ENCODE results near the gene DOCK9.
A peak's percentile ranks its signal among the peaks of the same experiment; 100 is the strongest.

Gene DOCK9

GRCh38 chr13:98791611-98792010 is 186.3 kb downstream of the DOCK9 start:
- no peak for DNase-seq

- no peak for DNase-seq
Observed at GRCh38 chr13:98787996-98788395, 189.9 kb downstream of the DOCK9 start.

GRCh38 chr13:98787173-98787572 is 190.7 kb downstream of the DOCK9 start:
- DNase-seq = no peak

- DNase-seq = no peak
Observed at GRCh38 chr13:98786023-98786422, 191.8 kb downstream of the DOCK9 start.

- DNase-seq = no peak
Observed at GRCh38 chr13:98785405-98785804, 192.5 kb downstream of the DOCK9 start.

- no peak for DNase-seq
Observed at GRCh38 chr13:98784666-98785065, 193.2 kb downstream of the DOCK9 start.

GRCh38 chr13:98783856-98784478 is 193.9 kb downstream of the DOCK9 start:
- DNase-seq = no peak

- DNase-seq = peak; percentile 3
Observed at GRCh38 chr13:98782654-98783053, 195.2 kb downstream of the DOCK9 start.

GRCh38 chr13:98781905-98782304 is 196.0 kb downstream of the DOCK9 start:
- no peak for DNase-seq

GRCh38 chr13:98781470-98781869 is 196.4 kb downstream of the DOCK9 start:
- DNase-seq = no peak

- DNase-seq = no peak
Observed at GRCh38 chr13:98781045-98781444, 196.8 kb downstream of the DOCK9 start.

- DNase-seq = no peak
Observed at GRCh38 chr13:98780451-98780850, 197.4 kb downstream of the DOCK9 start.

GRCh38 chr13:98779695-98780094 is 198.2 kb downstream of the DOCK9 start:
- DNase-seq = no peak

- DNase-seq = no peak
Observed at GRCh38 chr13:98778749-98779148, 199.1 kb downstream of the DOCK9 start.

GRCh38 chr13:98776644-98777043 is 201.2 kb downstream of the DOCK9 start:
- DNase-seq = no peak

- no peak for DNase-seq
Observed at GRCh38 chr13:98775844-98776598, 201.8 kb downstream of the DOCK9 start.

- DNase-seq = no peak
Observed at GRCh38 chr13:98775386-98775785, 202.5 kb downstream of the DOCK9 start.

GRCh38 chr13:98774776-98775175 is 203.1 kb downstream of the DOCK9 start:
- no peak for DNase-seq

- DNase-seq = no peak
Observed at GRCh38 chr13:98773921-98774320, 203.9 kb downstream of the DOCK9 start.

- DNase-seq = no peak
Observed at GRCh38 chr13:98772794-98773452, 204.9 kb downstream of the DOCK9 start.

- DNase-seq = no peak
Observed at GRCh38 chr13:98771838-98772611, 205.8 kb downstream of the DOCK9 start.

GRCh38 chr13:98769736-98770135 is 208.1 kb downstream of the DOCK9 start:
- no peak for DNase-seq

GRCh38 chr13:98768522-98768921 is 209.3 kb downstream of the DOCK9 start:
- DNase-seq = no peak

All from suppressor macrophage treated with lipopolysaccharide for 4 hours (primary cell).